Stomach (tissue), 4 donors: ENCODE results near the gene CNDP2.

ENCODE experiments used
- POLR2A ChIP-seq, 4 donors: fragments of 450-650 bp; IDR thresholded peaks; one replicate each; pipeline ENCODE4 v1.6.1; 2016; ENCODE audit warnings: antibody characterized with exemption in 4 of 4, control low read depth in 2 of 4, mild to moderate bottlenecking in 1 of 4, moderate library complexity in 1 of 4
- POLR2AphosphoS5 ChIP-seq, 3 donors: sonication (generic); formaldehyde crosslinking; IDR thresholded peaks; one replicate each; pipeline ENCODE4 v1.6.1; 2016; ENCODE audit warnings: antibody characterized with exemption in 3 of 3
- TF ChIP-seq, protein P1 (sequence below), 7 experiments: fragments of 450-650 bp in 4 of 7; fragments of 200-600 bp in 3 of 7; sonication (generic) in 3 of 7; IDR thresholded peaks; one replicate each; pipeline ENCODE4 v1.5.1; 2016 to 2019; ENCODE audit warnings: antibody characterized with exemption in 7 of 7, control low read depth in 2 of 7, mild to moderate bottlenecking in 1 of 7

DNA sequence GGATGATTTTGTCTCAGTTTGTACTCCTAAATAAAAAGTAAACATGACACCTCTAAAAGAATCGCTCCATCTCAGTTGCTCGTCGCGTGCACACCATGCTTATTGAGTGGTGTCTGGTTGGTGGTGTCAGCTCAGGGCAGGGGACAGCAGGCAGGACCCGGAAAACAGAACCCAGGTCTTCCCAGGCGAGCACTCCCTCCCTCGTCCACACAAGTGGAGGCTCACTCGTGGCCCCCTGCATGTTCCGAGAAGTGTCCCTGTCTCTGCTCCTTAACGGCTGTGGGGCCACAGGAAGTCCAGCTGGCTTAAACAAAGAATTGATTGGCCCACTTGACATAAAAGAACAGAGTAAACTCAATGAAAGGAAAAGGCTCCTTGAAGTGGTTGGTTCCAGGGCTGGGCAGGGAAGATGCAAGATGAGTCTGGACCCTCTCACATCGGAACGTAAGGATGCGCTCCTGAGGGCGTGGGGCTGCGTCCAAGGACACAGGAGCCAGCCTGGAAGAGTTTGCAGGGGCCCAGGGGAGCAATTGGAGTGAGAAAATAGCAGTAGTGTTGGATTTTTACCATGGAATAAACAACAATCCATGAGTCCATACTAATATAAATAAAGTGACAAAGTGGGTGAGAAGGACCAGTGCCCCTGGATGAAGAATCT, 25.0 kb downstream of the CNDP2 start:
- TF ChIP-seq POLR2A (IDR thresholded peaks at IDR 0.05) (no peak), POLR2AphosphoS5 (IDR thresholded peaks at IDR 0.05) (no peak)
- TF ChIP-seq, protein P1, sequence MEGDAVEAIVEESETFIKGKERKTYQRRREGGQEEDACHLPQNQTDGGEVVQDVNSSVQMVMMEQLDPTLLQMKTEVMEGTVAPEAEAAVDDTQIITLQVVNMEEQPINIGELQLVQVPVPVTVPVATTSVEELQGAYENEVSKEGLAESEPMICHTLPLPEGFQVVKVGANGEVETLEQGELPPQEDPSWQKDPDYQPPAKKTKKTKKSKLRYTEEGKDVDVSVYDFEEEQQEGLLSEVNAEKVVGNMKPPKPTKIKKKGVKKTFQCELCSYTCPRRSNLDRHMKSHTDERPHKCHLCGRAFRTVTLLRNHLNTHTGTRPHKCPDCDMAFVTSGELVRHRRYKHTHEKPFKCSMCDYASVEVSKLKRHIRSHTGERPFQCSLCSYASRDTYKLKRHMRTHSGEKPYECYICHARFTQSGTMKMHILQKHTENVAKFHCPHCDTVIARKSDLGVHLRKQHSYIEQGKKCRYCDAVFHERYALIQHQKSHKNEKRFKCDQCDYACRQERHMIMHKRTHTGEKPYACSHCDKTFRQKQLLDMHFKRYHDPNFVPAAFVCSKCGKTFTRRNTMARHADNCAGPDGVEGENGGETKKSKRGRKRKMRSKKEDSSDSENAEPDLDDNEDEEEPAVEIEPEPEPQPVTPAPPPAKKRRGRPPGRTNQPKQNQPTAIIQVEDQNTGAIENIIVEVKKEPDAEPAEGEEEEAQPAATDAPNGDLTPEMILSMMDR (IDR thresholded peaks at IDR 0.05): no peak
